GM23338 (cell line): ENCODE data around the gene CD40LG. TPM values are rescaled to one million over a fixed set of nuclear protein-coding genes. Genes with fewer than 3 reads are reported as not detected.

Experiments
- ATAC-seq: fragments of 200-7000 bp; cut with Tn5 transposase; 3 replicates; pipeline ENCODE4 v1.9.1; 2020
- DNase-seq: peaks from one replicate; pipeline ENCODE4 v3.0.0-alpha.2; 2015; ENCODE audit warnings: low spot score
- H2AFZ ChIP-seq: fragments of 200-600 bp; sonication (generic); 2 replicates; pipeline ENCODE4 v1.8.0; 2016; ENCODE audit warnings: antibody characterized with exemption, mild to moderate bottlenecking, moderate library complexity
- H3F3A ChIP-seq: fragments of 200-600 bp; sonication (generic); replicated peaks from 2 replicates; pipeline ENCODE4 v1.8.0; 2017; ENCODE audit warnings: antibody characterized with exemption, mixed run types, low read depth
- H3K27ac ChIP-seq: fragments of 200-600 bp; sonication (generic); 2 replicates; pipeline ENCODE4 v1.6.1; 2016; ENCODE audit warnings: low read depth
- H3K27me3 ChIP-seq: fragments of 200-600 bp; sonication (generic); 2 replicates; pipeline ENCODE4 v1.8.0; 2016; ENCODE audit warnings: mild to moderate bottlenecking, mixed run types, moderate library complexity; ENCODE audit not compliant: insufficient read depth
- H3K36me3 ChIP-seq: fragments of 200-600 bp; sonication (generic); 2 replicates; pipeline ENCODE4 v1.8.0; 2016; ENCODE audit warnings: mild to moderate bottlenecking; ENCODE audit not compliant: insufficient read depth
- H3K4me1 ChIP-seq: fragments of 200-600 bp; sonication (generic); 2 replicates; pipeline ENCODE4 v1.8.0; 2016; ENCODE audit warnings: mild to moderate bottlenecking, moderate library complexity; ENCODE audit not compliant: insufficient read depth
- H3K4me2 ChIP-seq: fragments of 200-600 bp; sonication (generic); 2 replicates; pipeline ENCODE4 v1.7.1; 2017; ENCODE audit warnings: mixed run types
- H3K4me3 ChIP-seq: fragments of 200-600 bp; sonication (generic); 2 replicates; pipeline ENCODE4 v1.6.1; 2016; ENCODE audit warnings: mixed run types
- H3K79me2 ChIP-seq: fragments of 200-600 bp; sonication (generic); replicated peaks from 2 replicates; pipeline ENCODE4 v1.8.0; 2017; ENCODE audit warnings: mild to moderate bottlenecking; ENCODE audit not compliant: insufficient read depth
- H3K9me2 ChIP-seq: fragments of 200-600 bp; sonication (generic); 2 replicates; pipeline ENCODE4 v1.8.0; 2017; ENCODE audit not compliant: insufficient read depth
- H4K20me1 ChIP-seq: fragments of 200-600 bp; sonication (generic); replicated peaks from 2 replicates; pipeline ENCODE4 v1.8.0; 2017; ENCODE audit warnings: mild to moderate bottlenecking; ENCODE audit not compliant: insufficient read depth
- H3K27ac Mint-ChIP-seq: 2 replicates; pipeline ENCODE4 v1.8.0; 2020; ENCODE audit warnings: inconsistent platforms, mild to moderate bottlenecking, moderate library complexity, mixed read lengths
- H3K27me3 Mint-ChIP-seq: 3 replicates; pipeline ENCODE4 v1.8.0; 2022; ENCODE audit warnings: low read depth, mild to moderate bottlenecking, moderate library complexity, mixed read lengths, inconsistent platforms; ENCODE audit not compliant: insufficient read depth, poor library complexity
- H3K36me3 Mint-ChIP-seq: 3 replicates; pipeline ENCODE4 v1.8.0; 2021; ENCODE audit warnings: low read depth, mild to moderate bottlenecking, inconsistent platforms, moderate library complexity, mixed read lengths
- H3K4me1 Mint-ChIP-seq: 3 replicates; pipeline ENCODE4 v1.8.0; 2020; ENCODE audit warnings: mild to moderate bottlenecking, inconsistent platforms, mixed read lengths
- H3K4me3 Mint-ChIP-seq: 3 replicates; pipeline ENCODE4 v1.8.0; 2021; ENCODE audit warnings: moderate library complexity, mild to moderate bottlenecking, inconsistent platforms, mixed read lengths
- H3K9me3 Mint-ChIP-seq: 3 replicates; pipeline ENCODE4 v1.8.0; 2020; ENCODE audit warnings: moderate library complexity, mild to moderate bottlenecking, inconsistent platforms, mixed read lengths
- CREB1 ChIP-seq: fragments of 250-450 bp; sonication (Bioruptor Pico); IDR thresholded peaks from 2 replicates; pipeline ENCODE4 v1.5.0; 2020; ENCODE audit warnings: low read depth, mild to moderate bottlenecking, moderate library complexity
- EZH2 ChIP-seq: fragments of 200-600 bp; sonication (generic); IDR thresholded peaks from one replicate; pipeline ENCODE4 v1.8.0; 2017; ENCODE audit warnings: antibody characterized with exemption, mild to moderate bottlenecking, low read depth; ENCODE audit not compliant: unreplicated experiment
- EZH2phosphoT487 ChIP-seq: fragments of 200-600 bp; sonication (generic); IDR thresholded peaks from one replicate; pipeline ENCODE4 v1.8.1; 2018; ENCODE audit warnings: antibody characterized with exemption; ENCODE audit not compliant: unreplicated experiment
- JUNB ChIP-seq: IDR thresholded peaks from one replicate; pipeline ENCODE4 v1.6.1; 2016; ENCODE audit warnings: antibody characterized with exemption; ENCODE audit not compliant: unreplicated experiment
- NANOG ChIP-seq: IDR thresholded peaks from 2 replicates; pipeline ENCODE4 v1.6.1; 2016; ENCODE audit warnings: antibody characterized with exemption, borderline replicate concordance
- POLR2AphosphoS5 ChIP-seq: IDR thresholded peaks from 2 replicates; pipeline ENCODE4 v1.6.1; 2016; ENCODE audit warnings: antibody characterized with exemption, low read depth
- STAT1 ChIP-seq: IDR thresholded peaks from one replicate; pipeline ENCODE4 v1.6.1; 2016; ENCODE audit warnings: antibody characterized with exemption; ENCODE audit not compliant: unreplicated experiment
- ZNF114 ChIP-seq: fragments of 250-450 bp; sonication (Bioruptor Pico); IDR thresholded peaks from 2 replicates; pipeline ENCODE4 v1.5.0; 2020; ENCODE audit warnings: mild to moderate bottlenecking, moderate library complexity
- ZNF331 ChIP-seq: fragments of 250-450 bp; sonication (Bioruptor Pico); IDR thresholded peaks from 2 replicates; pipeline ENCODE4 v1.5.0; 2020; ENCODE audit warnings: low read depth, mild to moderate bottlenecking, moderate library complexity
- polyA plus RNA-seq: library from polyadenylated mRNA; unstranded; fragments of >200 nt; fragmentation: Nextera tagmentation; extraction: Ambion mirVana; gene quantifications from 2 replicates; pipeline ENCODE4 v1.2.1, GENCODE V29; 2016
- total RNA-seq: library from RNA; depleted of rRNA; stranded (reverse); fragments of >200 nt; shearing (Covaris generic); gene quantifications from 2 replicates; pipeline ENCODE4 v1.2.3, GENCODE V29; 2014
- TF ChIP-seq, protein P1 (sequence below), 2 experiments: fragments of 200-600 bp in 1 of 2; sonication (generic) in 1 of 2; conservative IDR thresholded peaks; 2 replicates each; pipeline versions ENCODE4 v1.5.1 to v1.6.1; 2016 to 2017; ENCODE audit warnings: antibody characterized with exemption in 2 of 2, low read depth in 2 of 2, mild to moderate bottlenecking in 2 of 2, moderate library complexity in 1 of 2
- TF ChIP-seq, protein P2 (sequence below): IDR thresholded peaks from 2 replicates; pipeline ENCODE4 v1.6.1; 2016; ENCODE audit warnings: antibody characterized with exemption
- TF ChIP-seq, protein P3 (sequence below): IDR thresholded peaks from one replicate; pipeline ENCODE4 v1.6.1; 2018; ENCODE audit warnings: antibody characterized with exemption; ENCODE audit not compliant: unreplicated experiment
- TF ChIP-seq, protein P4 (sequence below): fragments of 250-450 bp; sonication (Bioruptor Pico); IDR thresholded peaks from 2 replicates; pipeline ENCODE4 v1.5.0; 2020; ENCODE audit warnings: mild to moderate bottlenecking, moderate library complexity

Gene CD40LG
- total and polyA plus RNA-seq, 2 experiments from 2014 or later = not detected

DNA sequence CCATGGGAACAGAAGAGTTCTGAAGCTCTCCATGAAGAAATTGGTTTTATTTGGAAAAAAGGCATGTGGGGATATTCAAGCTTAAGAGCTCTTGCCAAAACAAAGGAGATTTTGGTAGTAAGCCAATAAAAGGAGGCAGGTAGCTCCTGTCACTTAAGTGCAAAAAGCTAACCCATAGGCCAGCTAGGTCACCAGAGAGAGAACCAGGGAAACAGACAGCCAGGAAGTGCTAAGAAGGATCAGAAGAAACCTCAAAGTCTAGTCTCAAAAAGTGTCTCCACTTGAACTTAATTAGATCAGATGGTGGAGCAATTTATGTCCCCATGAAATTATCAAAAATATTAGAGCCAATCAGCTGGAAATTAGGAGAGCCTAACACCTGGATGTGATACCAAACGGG lies 49.2 kb downstream of the CD40LG start:
- Histone ChIP-seq H2AFZ (no peak overlapping the region), H3K36me3 (no peaks in the 10 kb centered on the region), H3K27ac (no peak overlapping the region), H3K27me3 (no peaks in the 10 kb centered on the region), H3K79me2 (no peaks in the 10 kb centered on the region), H3K4me2 (no peak overlapping the region), H3K4me1 (no peaks in the 10 kb centered on the region), H3K9me2 (no peaks in the 10 kb centered on the region), H3K4me3 (no peak overlapping the region), H3F3A (no peaks in the 10 kb centered on the region), H4K20me1 (no peaks in the 10 kb centered on the region)
- DNase-seq = no peak
- H3K36me3 Mint-ChIP-seq = no peaks in the 10 kb centered on the region
- H3K27me3 Mint-ChIP-seq = no peaks in the 10 kb centered on the region
- no peak overlapping the region for H3K4me3 Mint-ChIP-seq
- no peak for ATAC-seq
- TF ChIP-seq STAT1 (no peak), POLR2AphosphoS5 (no peak), ZNF331 (CRISPR knock-in tag) (no peak), EZH2phosphoT487 (no peak), JUNB (no peak), NANOG (no peak), ZNF114 (no peak), CREB1 (CRISPR knock-in tag) (no peak), EZH2 (no peak)
- TF ChIP-seq, protein P1, sequence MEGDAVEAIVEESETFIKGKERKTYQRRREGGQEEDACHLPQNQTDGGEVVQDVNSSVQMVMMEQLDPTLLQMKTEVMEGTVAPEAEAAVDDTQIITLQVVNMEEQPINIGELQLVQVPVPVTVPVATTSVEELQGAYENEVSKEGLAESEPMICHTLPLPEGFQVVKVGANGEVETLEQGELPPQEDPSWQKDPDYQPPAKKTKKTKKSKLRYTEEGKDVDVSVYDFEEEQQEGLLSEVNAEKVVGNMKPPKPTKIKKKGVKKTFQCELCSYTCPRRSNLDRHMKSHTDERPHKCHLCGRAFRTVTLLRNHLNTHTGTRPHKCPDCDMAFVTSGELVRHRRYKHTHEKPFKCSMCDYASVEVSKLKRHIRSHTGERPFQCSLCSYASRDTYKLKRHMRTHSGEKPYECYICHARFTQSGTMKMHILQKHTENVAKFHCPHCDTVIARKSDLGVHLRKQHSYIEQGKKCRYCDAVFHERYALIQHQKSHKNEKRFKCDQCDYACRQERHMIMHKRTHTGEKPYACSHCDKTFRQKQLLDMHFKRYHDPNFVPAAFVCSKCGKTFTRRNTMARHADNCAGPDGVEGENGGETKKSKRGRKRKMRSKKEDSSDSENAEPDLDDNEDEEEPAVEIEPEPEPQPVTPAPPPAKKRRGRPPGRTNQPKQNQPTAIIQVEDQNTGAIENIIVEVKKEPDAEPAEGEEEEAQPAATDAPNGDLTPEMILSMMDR (conservative IDR thresholded peaks at IDR 0.05; ENCODE audit: low read depth in 2 of 2) = no peak
- TF ChIP-seq, protein P2, sequence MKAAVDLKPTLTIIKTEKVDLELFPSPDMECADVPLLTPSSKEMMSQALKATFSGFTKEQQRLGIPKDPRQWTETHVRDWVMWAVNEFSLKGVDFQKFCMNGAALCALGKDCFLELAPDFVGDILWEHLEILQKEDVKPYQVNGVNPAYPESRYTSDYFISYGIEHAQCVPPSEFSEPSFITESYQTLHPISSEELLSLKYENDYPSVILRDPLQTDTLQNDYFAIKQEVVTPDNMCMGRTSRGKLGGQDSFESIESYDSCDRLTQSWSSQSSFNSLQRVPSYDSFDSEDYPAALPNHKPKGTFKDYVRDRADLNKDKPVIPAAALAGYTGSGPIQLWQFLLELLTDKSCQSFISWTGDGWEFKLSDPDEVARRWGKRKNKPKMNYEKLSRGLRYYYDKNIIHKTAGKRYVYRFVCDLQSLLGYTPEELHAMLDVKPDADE = no peak
- TF ChIP-seq, protein P3, sequence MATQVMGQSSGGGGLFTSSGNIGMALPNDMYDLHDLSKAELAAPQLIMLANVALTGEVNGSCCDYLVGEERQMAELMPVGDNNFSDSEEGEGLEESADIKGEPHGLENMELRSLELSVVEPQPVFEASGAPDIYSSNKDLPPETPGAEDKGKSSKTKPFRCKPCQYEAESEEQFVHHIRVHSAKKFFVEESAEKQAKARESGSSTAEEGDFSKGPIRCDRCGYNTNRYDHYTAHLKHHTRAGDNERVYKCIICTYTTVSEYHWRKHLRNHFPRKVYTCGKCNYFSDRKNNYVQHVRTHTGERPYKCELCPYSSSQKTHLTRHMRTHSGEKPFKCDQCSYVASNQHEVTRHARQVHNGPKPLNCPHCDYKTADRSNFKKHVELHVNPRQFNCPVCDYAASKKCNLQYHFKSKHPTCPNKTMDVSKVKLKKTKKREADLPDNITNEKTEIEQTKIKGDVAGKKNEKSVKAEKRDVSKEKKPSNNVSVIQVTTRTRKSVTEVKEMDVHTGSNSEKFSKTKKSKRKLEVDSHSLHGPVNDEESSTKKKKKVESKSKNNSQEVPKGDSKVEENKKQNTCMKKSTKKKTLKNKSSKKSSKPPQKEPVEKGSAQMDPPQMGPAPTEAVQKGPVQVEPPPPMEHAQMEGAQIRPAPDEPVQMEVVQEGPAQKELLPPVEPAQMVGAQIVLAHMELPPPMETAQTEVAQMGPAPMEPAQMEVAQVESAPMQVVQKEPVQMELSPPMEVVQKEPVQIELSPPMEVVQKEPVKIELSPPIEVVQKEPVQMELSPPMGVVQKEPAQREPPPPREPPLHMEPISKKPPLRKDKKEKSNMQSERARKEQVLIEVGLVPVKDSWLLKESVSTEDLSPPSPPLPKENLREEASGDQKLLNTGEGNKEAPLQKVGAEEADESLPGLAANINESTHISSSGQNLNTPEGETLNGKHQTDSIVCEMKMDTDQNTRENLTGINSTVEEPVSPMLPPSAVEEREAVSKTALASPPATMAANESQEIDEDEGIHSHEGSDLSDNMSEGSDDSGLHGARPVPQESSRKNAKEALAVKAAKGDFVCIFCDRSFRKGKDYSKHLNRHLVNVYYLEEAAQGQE = no peak
- TF ChIP-seq, protein P4, sequence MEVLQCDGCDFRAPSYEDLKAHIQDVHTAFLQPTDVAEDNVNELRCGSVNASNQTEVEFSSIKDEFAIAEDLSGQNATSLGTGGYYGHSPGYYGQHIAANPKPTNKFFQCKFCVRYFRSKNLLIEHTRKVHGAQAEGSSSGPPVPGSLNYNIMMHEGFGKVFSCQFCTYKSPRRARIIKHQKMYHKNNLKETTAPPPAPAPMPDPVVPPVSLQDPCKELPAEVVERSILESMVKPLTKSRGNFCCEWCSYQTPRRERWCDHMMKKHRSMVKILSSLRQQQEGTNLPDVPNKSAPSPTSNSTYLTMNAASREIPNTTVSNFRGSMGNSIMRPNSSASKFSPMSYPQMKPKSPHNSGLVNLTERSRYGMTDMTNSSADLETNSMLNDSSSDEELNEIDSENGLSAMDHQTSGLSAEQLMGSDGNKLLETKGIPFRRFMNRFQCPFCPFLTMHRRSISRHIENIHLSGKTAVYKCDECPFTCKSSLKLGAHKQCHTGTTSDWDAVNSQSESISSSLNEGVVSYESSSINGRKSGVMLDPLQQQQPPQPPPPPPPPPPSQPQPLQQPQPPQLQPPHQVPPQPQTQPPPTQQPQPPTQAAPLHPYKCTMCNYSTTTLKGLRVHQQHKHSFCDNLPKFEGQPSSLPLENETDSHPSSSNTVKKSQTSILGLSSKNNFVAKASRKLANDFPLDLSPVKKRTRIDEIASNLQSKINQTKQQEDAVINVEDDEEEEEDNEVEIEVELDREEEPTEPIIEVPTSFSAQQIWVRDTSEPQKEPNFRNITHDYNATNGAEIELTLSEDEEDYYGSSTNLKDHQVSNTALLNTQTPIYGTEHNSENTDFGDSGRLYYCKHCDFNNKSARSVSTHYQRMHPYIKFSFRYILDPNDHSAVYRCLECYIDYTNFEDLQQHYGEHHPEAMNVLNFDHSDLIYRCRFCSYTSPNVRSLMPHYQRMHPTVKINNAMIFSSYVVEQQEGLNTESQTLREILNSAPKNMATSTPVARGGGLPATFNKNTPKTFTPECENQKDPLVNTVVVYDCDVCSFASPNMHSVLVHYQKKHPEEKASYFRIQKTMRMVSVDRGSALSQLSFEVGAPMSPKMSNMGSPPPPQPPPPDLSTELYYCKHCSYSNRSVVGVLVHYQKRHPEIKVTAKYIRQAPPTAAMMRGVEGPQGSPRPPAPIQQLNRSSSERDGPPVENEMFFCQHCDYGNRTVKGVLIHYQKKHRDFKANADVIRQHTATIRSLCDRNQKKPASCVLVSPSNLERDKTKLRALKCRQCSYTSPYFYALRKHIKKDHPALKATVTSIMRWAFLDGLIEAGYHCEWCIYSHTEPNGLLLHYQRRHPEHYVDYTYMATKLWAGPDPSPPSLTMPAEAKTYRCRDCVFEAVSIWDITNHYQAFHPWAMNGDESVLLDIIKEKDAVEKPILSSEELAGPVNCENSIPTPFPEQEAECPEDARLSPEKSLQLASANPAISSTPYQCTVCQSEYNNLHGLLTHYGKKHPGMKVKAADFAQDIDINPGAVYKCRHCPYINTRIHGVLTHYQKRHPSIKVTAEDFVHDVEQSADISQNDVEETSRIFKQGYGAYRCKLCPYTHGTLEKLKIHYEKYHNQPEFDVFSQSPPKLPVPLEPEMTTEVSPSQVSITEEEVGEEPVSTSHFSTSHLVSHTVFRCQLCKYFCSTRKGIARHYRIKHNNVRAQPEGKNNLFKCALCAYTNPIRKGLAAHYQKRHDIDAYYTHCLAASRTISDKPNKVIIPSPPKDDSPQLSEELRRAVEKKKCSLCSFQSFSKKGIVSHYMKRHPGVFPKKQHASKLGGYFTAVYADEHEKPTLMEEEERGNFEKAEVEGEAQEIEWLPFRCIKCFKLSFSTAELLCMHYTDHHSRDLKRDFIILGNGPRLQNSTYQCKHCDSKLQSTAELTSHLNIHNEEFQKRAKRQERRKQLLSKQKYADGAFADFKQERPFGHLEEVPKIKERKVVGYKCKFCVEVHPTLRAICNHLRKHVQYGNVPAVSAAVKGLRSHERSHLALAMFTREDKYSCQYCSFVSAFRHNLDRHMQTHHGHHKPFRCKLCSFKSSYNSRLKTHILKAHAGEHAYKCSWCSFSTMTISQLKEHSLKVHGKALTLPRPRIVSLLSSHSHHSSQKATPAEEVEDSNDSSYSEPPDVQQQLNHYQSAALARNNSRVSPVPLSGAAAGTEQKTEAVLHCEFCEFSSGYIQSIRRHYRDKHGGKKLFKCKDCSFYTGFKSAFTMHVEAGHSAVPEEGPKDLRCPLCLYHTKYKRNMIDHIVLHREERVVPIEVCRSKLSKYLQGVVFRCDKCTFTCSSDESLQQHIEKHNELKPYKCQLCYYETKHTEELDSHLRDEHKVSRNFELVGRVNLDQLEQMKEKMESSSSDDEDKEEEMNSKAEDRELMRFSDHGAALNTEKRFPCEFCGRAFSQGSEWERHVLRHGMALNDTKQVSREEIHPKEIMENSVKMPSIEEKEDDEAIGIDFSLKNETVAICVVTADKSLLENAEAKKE (CRISPR knock-in tag) = no peak
- H3K4me1 Mint-ChIP-seq = peaks cover 6% of the 10 kb centered on the region; the same call in 2 of the 3 replicates
- H3K9me3 Mint-ChIP-seq = no peaks in the 10 kb centered on the region; the same call in 1 of the 3 replicates
- no peak overlapping the region for H3K27ac Mint-ChIP-seq
